HepG2 (cell line): ENCODE data around the gene P2RY12. TPM values are rescaled to one million over a fixed set of nuclear protein-coding genes. Genes with fewer than 3 reads are reported as not detected.

Experiments
- CHD4 ChIP-seq: fragments of 200-600 bp; sonication (generic); IDR thresholded peaks from 2 replicates; pipeline ENCODE4 v1.7.0; 2017; ENCODE audit warnings: mild to moderate bottlenecking, low read length, borderline replicate concordance
- FIP1L1 ChIP-seq: fragments of 200-400 bp; formaldehyde crosslinking; IDR thresholded peaks from 2 replicates; pipeline ENCODE4 v1.6.1; 2018; ENCODE audit warnings: low read depth, mild to moderate bottlenecking, low read length, moderate library complexity, borderline replicate concordance; ENCODE audit not compliant: insufficient read depth
- FOXA1 ChIP-seq, 2 experiments: fragments of 450-650 bp in 1 of 2; sonication (generic) in 1 of 2; formaldehyde crosslinking in 1 of 2; IDR thresholded peaks; 2 replicates each; pipeline versions ENCODE4 v1.4.0 to v1.6.1; 2016 to 2020; ENCODE audit warnings: missing genetic modification reagents in 1 of 2
- FOXA3 ChIP-seq: IDR thresholded peaks from 2 replicates; pipeline ENCODE4 v1.6.1; 2016; ENCODE audit warnings: missing genetic modification reagents, missing compliant biosample characterization
- LCORL ChIP-seq, 2 experiments: fragments of 450-650 bp in 1 of 2; sonication (generic) in 1 of 2; formaldehyde crosslinking in 1 of 2; IDR thresholded peaks; 2 replicates each; pipeline versions ENCODE4 v1.5.0 to v1.6.1; 2017 to 2020; ENCODE audit warnings: antibody characterized with exemption in 1 of 2, missing genetic modification reagents in 1 of 2
- NR1H2 ChIP-seq: sonication (generic); formaldehyde crosslinking; IDR thresholded peaks from 2 replicates; pipeline ENCODE4 v1.8.1; 2022; ENCODE audit warnings: low read depth, missing genetic modification reagents, borderline replicate concordance
- PHB2 ChIP-seq: fragments of 450-650 bp; IDR thresholded peaks from 2 replicates; pipeline ENCODE4 v1.6.1; 2018; ENCODE audit not compliant: partially characterized antibody
- RBFOX2 ChIP-seq: fragments of 200-400 bp; formaldehyde crosslinking; IDR thresholded peaks from 2 replicates; pipeline ENCODE4 v1.6.1; 2017; ENCODE audit warnings: low read depth, mild to moderate bottlenecking, low read length
- RFX3 ChIP-seq: IDR thresholded peaks from 2 replicates; pipeline ENCODE4 v1.6.1; 2016; ENCODE audit warnings: missing biosample characterization, missing genetic modification reagents
- RFXAP ChIP-seq: sonication (generic); formaldehyde crosslinking; IDR thresholded peaks from 2 replicates; pipeline ENCODE4 v1.4.0; 2020; ENCODE audit warnings: missing genetic modification reagents, borderline replicate concordance
- RXRA ChIP-seq: sonication (generic); formaldehyde crosslinking; IDR thresholded peaks from 2 replicates; pipeline ENCODE4 v1.5.1; 2020; ENCODE audit warnings: missing genetic modification reagents
- SAP130 ChIP-seq: IDR thresholded peaks from 2 replicates; pipeline ENCODE4 v1.6.1; 2016; ENCODE audit warnings: low read depth
- SETDB1 ChIP-seq: sonication (generic); formaldehyde crosslinking; IDR thresholded peaks from 2 replicates; pipeline ENCODE4 v1.5.1; 2020; ENCODE audit warnings: missing genetic modification reagents, mild to moderate bottlenecking, borderline replicate concordance
- SOX13 ChIP-seq, 3 experiments: fragments of 450-650 bp in 1 of 3; sonication (generic) in 1 of 3; formaldehyde crosslinking in 1 of 3; IDR thresholded peaks in 2 of 3; conservative IDR thresholded peaks in 1 of 3; 2 replicates each; pipeline versions ENCODE4 v1.5.0 to v1.6.1; 2016 to 2020; ENCODE audit warnings: antibody characterized with exemption in 1 of 3, mild to moderate bottlenecking in 1 of 3, missing compliant biosample characterization in 1 of 3, missing genetic modification reagents in 1 of 3, moderate library complexity in 1 of 3
- SOX5 ChIP-seq: IDR thresholded peaks from 2 replicates; pipeline ENCODE4 v1.6.1; 2016; ENCODE audit warnings: borderline replicate concordance
- TEAD3 ChIP-seq: optimal IDR thresholded peaks from 2 replicates; pipeline ENCODE3; 2016; ENCODE audit warnings: borderline replicate concordance
- TFAP4 ChIP-seq: sonication (generic); IDR thresholded peaks from 2 replicates; pipeline ENCODE4 v1.6.1; 2016; ENCODE audit warnings: low read depth, borderline replicate concordance
- TFDP2 ChIP-seq: sonication (generic); formaldehyde crosslinking; IDR thresholded peaks from 2 replicates; pipeline ENCODE4 v1.4.0; 2020; ENCODE audit warnings: missing genetic modification reagents
- ZKSCAN8 ChIP-seq: IDR thresholded peaks from 2 replicates; pipeline ENCODE4 v1.6.1; 2016; ENCODE audit warnings: borderline replicate concordance, missing genetic modification reagents, missing compliant biosample characterization
- ZNF451 ChIP-seq: sonication (generic); formaldehyde crosslinking; IDR thresholded peaks from 2 replicates; pipeline ENCODE4 v1.5.0; 2020; ENCODE audit warnings: mild to moderate bottlenecking, missing genetic modification reagents
- ZNF501 ChIP-seq: sonication (generic); formaldehyde crosslinking; IDR thresholded peaks from 2 replicates; pipeline ENCODE4 v1.5.1; 2020; ENCODE audit warnings: mild to moderate bottlenecking, moderate library complexity, missing genetic modification reagents
- ZNF558 ChIP-seq: sonication (generic); formaldehyde crosslinking; IDR thresholded peaks from 2 replicates; pipeline ENCODE4 v1.9.0; 2022; ENCODE audit warnings: mild to moderate bottlenecking, missing genetic modification reagents, borderline replicate concordance
- ZNF580 ChIP-seq: IDR thresholded peaks from 2 replicates; pipeline ENCODE4 v1.6.1; 2016; ENCODE audit warnings: low read depth, borderline replicate concordance
- ZNF614 ChIP-seq: IDR thresholded peaks from 2 replicates; pipeline ENCODE4 v1.6.1; 2018; ENCODE audit warnings: missing biosample characterization, missing genetic modification reagents, inconsistent platforms, borderline replicate concordance
- ZNF639 ChIP-seq: conservative IDR thresholded peaks from 2 replicates; pipeline ENCODE4 v1.6.1; 2018; ENCODE audit warnings: missing genetic modification reagents
- ZNF644 ChIP-seq: IDR thresholded peaks from 2 replicates; pipeline ENCODE4 v1.6.1; 2016; ENCODE audit warnings: low read depth
- polyA plus RNA-seq, 8 experiments: library from polyadenylated mRNA; depleted of rRNA in 3 of 8; stranded (reverse) in 7 of 8; unstranded in 1 of 8; fragments of >200 nt; fragmentation: Illumina TruSeq in 4 of 8; extraction: Trizol in 4 of 8; gene quantifications; 2 replicates each; pipeline versions ENCODE4 v1.2.1 to v1.2.3, GENCODE V29; 2011 to 2016; ENCODE audit warnings: low read depth in 4 of 8, missing spikeins in 1 of 8, mixed read lengths in 1 of 8; ENCODE audit not compliant: insufficient read depth in 1 of 8
- total RNA-seq, 5 experiments: library from RNA; depleted of rRNA; stranded (reverse); fragments of >200 nt; fragmentation: Illumina TruSeq; extraction: Trizol; gene quantifications; 2 replicates each; pipeline ENCODE4 v1.2.3, GENCODE V29; 2016; ENCODE audit warnings: low read depth in 1 of 5

P2RY12 gene
- total and polyA plus RNA-seq, 2 of the 13 experiments (the other 11 are each of a cell fraction or from before 2014, with no cell fraction given): not detected

- TF ChIP-seq FOXA1 (IDR thresholded peaks at IDR 0.05) (no peak), FOXA1 (CRISPR knock-in tag; IDR thresholded peaks at IDR 0.05) (0 out of 2 replicates have a peak, but pooled peaks have one; percentile 26), CHD4 (no peak), NR1H2 (CRISPR knock-in tag) (no peak), SAP130 (0 out of 2 replicates have a peak, but pooled peaks have one; percentile 34), ZNF639 (CRISPR knock-in tag) (no peak), ZNF580 (0 out of 2 replicates have a peak, but pooled peaks have one; percentile 24), SOX13 (IDR thresholded peaks at IDR 0.05) (no peak), SOX13 (CRISPR knock-in tag; conservative IDR thresholded peaks at IDR 0.05 in 1 of 2, IDR thresholded peaks at IDR 0.05 in 1 of 2) (peak in 1 of 2 experiments; percentile 30; a peak in 1 of 4 replicates), RFXAP (no peak), ZNF558 (CRISPR knock-in tag) (no peak), PHB2 (no peak), TFAP4 (peak; percentile 74; the same call in 1 of the 2 replicates), TEAD3 (CRISPR knock-in tag) (peak; percentile 79), ZKSCAN8 (CRISPR knock-in tag) (no peak), ZNF614 (CRISPR knock-in tag) (0 out of 2 replicates have a peak, but pooled peaks have one; percentile 25), SETDB1 (no peak), RXRA (no peak), ZNF451 (CRISPR knock-in tag) (no peak), SOX5 (CRISPR knock-in tag) (peak; percentile 23; the same call in 1 of the 2 replicates), TFDP2 (CRISPR knock-in tag) (0 out of 2 replicates have a peak, but pooled peaks have one; percentile 39), LCORL (IDR thresholded peaks at IDR 0.05) (no peak), LCORL (CRISPR knock-in tag; IDR thresholded peaks at IDR 0.05) (no peak), FOXA3 (CRISPR knock-in tag) (peak; percentile 15; the same call in 1 of the 2 replicates), ZNF501 (no peak), FIP1L1 (no peak), RBFOX2 (no peak), RFX3 (no peak), ZNF644 (CRISPR knock-in tag) (peak; percentile 28; the same call in 1 of the 2 replicates)
Measured at GRCh38 chr3:151305060-151305774, 79.3 kb downstream of the P2RY12 start (continued).
